ENCODE results near the gene MED7.

MED7 gene

GRCh38 chr5:157143127-157143971 is 684 bp upstream of the MED7 start:
- H3K4me3 ChIP-seq (ENCODE audit: low read depth, low read length), result peak overlapping the region; percentile 98
- H3K36me3 ChIP-seq (replicated peaks), result peaks cover 2% of the 10 kb centered on the region
- H3K27me3 ChIP-seq (replicated peaks), result no peaks in the 10 kb centered on the region
- peak overlapping the region; percentile 85 for H3K27ac ChIP-seq
- TF ChIP-seq, protein P1, sequence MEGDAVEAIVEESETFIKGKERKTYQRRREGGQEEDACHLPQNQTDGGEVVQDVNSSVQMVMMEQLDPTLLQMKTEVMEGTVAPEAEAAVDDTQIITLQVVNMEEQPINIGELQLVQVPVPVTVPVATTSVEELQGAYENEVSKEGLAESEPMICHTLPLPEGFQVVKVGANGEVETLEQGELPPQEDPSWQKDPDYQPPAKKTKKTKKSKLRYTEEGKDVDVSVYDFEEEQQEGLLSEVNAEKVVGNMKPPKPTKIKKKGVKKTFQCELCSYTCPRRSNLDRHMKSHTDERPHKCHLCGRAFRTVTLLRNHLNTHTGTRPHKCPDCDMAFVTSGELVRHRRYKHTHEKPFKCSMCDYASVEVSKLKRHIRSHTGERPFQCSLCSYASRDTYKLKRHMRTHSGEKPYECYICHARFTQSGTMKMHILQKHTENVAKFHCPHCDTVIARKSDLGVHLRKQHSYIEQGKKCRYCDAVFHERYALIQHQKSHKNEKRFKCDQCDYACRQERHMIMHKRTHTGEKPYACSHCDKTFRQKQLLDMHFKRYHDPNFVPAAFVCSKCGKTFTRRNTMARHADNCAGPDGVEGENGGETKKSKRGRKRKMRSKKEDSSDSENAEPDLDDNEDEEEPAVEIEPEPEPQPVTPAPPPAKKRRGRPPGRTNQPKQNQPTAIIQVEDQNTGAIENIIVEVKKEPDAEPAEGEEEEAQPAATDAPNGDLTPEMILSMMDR (IDR thresholded peaks at IDR 0.05; ENCODE audit: low read depth, low read length, missing control alignments), result no peak
- DNase-seq, result peak; percentile 11
- in situ Hi-C loops (cut with HindIII; ENCODE audit: low pct_ligation_motif_present, low sequenced_read_pairs), result no loop called here

GRCh38 chr5:157137691-157138090 is 5.0 kb downstream of the MED7 start:
- no peak for DNase-seq

DNA sequence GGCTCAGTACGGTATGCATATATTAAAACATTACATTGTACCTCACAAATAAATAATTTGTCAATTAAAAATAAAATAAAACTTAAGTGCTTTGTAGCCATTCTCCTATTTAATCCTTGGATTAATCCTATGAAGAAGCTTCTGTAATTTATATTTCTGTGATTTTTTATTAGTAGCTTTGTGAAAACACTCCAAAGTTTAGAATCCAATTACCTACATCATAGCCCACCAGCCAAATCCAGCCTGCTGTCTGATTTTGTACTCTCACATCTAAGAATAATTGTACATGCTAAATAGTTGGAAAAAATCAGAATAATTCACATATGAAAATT is 10.4 kb downstream of the MED7 start:
- H3K27ac ChIP-seq, result no peak overlapping the region
- TF ChIP-seq, protein P1 (IDR thresholded peaks at IDR 0.05; ENCODE audit: low read depth, low read length, missing control alignments), result no peak
- DNase-seq, result no peak

More at GRCh38 chr5:157137691-157138090, 5.0 kb downstream of the MED7 start:
- TF ChIP-seq, protein P1 (IDR thresholded peaks at IDR 0.05; ENCODE audit: low read depth, low read length, missing control alignments), result no peak
- Histone ChIP-seq H3K27ac (no peak overlapping the region), H3K27me3 (replicated peaks) (no peaks in the 10 kb centered on the region), H3K4me3 (ENCODE audit: low read depth, low read length) (no peak overlapping the region), H3K36me3 (replicated peaks) (peaks cover 2% of the 10 kb centered on the region)
- in situ Hi-C loops (cut with HindIII; ENCODE audit: low pct_ligation_motif_present, low sequenced_read_pairs), result no loop called here

GRCh38 chr5:157130925-157131324 is 11.7 kb downstream of the MED7 start:
- no peak overlapping the region for H3K27ac ChIP-seq
- no peak overlapping the region for H3K4me3 ChIP-seq (ENCODE audit: low read depth, low read length)
- no peaks in the 10 kb centered on the region for H3K36me3 ChIP-seq (replicated peaks)
- TF ChIP-seq, protein P1 (IDR thresholded peaks at IDR 0.05; ENCODE audit: low read depth, low read length, missing control alignments), result no peak
- in situ Hi-C loops (cut with HindIII; ENCODE audit: low pct_ligation_motif_present, low sequenced_read_pairs), result no loop called here
- DNase-seq, result peak; percentile 9
- H3K27me3 ChIP-seq (replicated peaks), result no peaks in the 10 kb centered on the region

More for the DNA sequence above, 10.4 kb downstream of the MED7 start:
- Histone ChIP-seq H3K4me3 (ENCODE audit: low read depth, low read length) (no peak overlapping the region), H3K36me3 (replicated peaks) (no peaks in the 10 kb centered on the region), H3K27me3 (replicated peaks) (no peaks in the 10 kb centered on the region)
- in situ Hi-C loops (cut with HindIII; ENCODE audit: low pct_ligation_motif_present, low sequenced_read_pairs), result no loop called here

GRCh38 chr5:157121709-157122108 is 21.0 kb downstream of the MED7 start:
- Histone ChIP-seq H3K27me3 (replicated peaks) (no peaks in the 10 kb centered on the region), H3K4me3 (ENCODE audit: low read depth, low read length) (no peak overlapping the region), H3K27ac (no peak overlapping the region), H3K36me3 (replicated peaks) (no peaks in the 10 kb centered on the region)
- TF ChIP-seq, protein P1 (IDR thresholded peaks at IDR 0.05; ENCODE audit: low read depth, low read length, missing control alignments), result no peak
- no peak for DNase-seq
- in situ Hi-C loops (cut with HindIII; ENCODE audit: low pct_ligation_motif_present, low sequenced_read_pairs), result no loop called here

All from brain microvascular endothelial cell (primary cell).